GM23248 (cell line): Measurements from ENCODE around the gene TTC28.

Source experiments
- EZH2 ChIP-seq: fragments of 200-600 bp; sonication (generic); IDR thresholded peaks from 2 replicates; pipeline ENCODE4 v1.6.1; 2018; ENCODE audit warnings: antibody characterized with exemption, mild to moderate bottlenecking; ENCODE audit not compliant: insufficient read depth, poor library complexity, severe bottlenecking
- EZH2phosphoT487 ChIP-seq: fragments of 200-600 bp; sonication (generic); IDR thresholded peaks from 2 replicates; pipeline ENCODE4 v1.6.1; 2018; ENCODE audit warnings: antibody characterized with exemption, moderate library complexity, mild to moderate bottlenecking, low read depth; ENCODE audit not compliant: insufficient read depth

DNA sequence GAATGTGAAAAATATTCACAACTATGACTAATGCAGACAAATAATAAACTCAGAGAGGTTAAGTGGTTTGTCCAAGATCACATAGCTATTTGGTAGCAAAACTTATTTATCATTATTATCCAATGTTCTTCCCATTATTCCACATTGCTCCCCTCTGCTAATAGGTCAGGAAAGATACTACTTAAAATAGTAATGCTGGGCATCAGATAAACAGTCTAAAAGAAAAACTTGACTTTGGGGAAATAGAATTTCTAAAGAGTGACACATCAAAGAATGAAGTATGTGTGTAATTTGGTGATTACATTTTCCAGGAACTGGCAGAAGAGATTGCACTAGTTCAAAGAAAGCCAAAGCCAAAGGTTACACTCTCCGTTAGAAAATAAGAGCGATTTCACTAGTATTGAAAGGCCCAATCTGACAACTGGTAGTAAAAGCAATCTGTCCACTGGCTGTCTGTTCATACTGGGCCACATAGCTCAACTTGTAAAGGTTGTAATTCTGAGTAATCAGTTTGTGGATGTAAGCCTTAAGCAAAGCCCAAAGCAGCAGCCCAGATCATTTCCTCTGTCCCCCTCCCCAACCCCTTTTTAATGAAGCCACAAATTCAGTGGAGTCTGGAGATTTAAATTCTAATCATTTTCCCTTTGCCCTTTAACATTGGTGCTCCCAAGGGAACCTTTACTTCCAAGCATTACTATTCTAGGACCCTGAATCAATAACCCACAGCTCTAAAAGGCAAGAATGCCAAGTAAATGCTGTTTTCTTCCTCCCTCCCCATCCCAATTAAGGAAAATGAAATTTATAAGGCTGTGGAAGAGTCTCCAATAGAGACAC, 283.5 kb downstream of the TTC28 start:
- TF ChIP-seq EZH2 (no peak), EZH2phosphoT487 (no peak)
